Loucy (cell line): ENCODE data around the gene CLDN16.
A peak's percentile ranks its signal among the peaks of the same experiment; 100 is the strongest.

Experiments used
- H2AFZ ChIP-seq: fragments of 200-600 bp; sonication (generic); 2 replicates; pipeline ENCODE4 v1.6.0; 2016; ENCODE audit warnings: antibody characterized with exemption, mild to moderate bottlenecking, low read length, moderate library complexity
- H3F3A ChIP-seq: fragments of 200-600 bp; 2 replicates; pipeline ENCODE4 v1.6.0; 2016; ENCODE audit warnings: antibody characterized with exemption, low read depth, mild to moderate bottlenecking
- H3K27me3 ChIP-seq: fragments of 200-600 bp; sonication (generic); 2 replicates; pipeline ENCODE4 v1.6.1; 2014; ENCODE audit warnings: low read length, mild to moderate bottlenecking; ENCODE audit not compliant: insufficient read depth, poor library complexity, severe bottlenecking
- H3K36me3 ChIP-seq: fragments of 200-600 bp; sonication (generic); 2 replicates; pipeline ENCODE4 v1.6.1; 2016; ENCODE audit warnings: low read length; ENCODE audit not compliant: insufficient read depth
- H3K4me1 ChIP-seq: fragments of 200-600 bp; sonication (generic); 2 replicates; pipeline ENCODE4 v1.5.1; 2014; ENCODE audit warnings: low read length, mild to moderate bottlenecking; ENCODE audit not compliant: insufficient read depth, poor library complexity, severe bottlenecking
- H3K4me2 ChIP-seq: fragments of 200-600 bp; sonication (generic); 2 replicates; pipeline ENCODE4 v1.6.0; 2014; ENCODE audit warnings: antibody characterized with exemption, low read length, low read depth, mild to moderate bottlenecking; ENCODE audit not compliant: poor library complexity, severe bottlenecking
- H3K4me3 ChIP-seq: fragments of 200-600 bp; sonication (generic); 2 replicates; pipeline ENCODE4 v1.5.1; 2014; ENCODE audit warnings: low read length, mild to moderate bottlenecking, mixed read lengths; ENCODE audit not compliant: poor library complexity, severe bottlenecking
- H3K79me2 ChIP-seq: fragments of 200-600 bp; sonication (generic); 2 replicates; pipeline ENCODE4 v1.6.1; 2014; ENCODE audit warnings: low read length; ENCODE audit not compliant: insufficient read depth
- H3K9ac ChIP-seq: fragments of 200-600 bp; sonication (generic); 2 replicates; pipeline ENCODE4 v1.6.0; 2014; ENCODE audit warnings: mild to moderate bottlenecking, low read depth, low read length, moderate library complexity; ENCODE audit not compliant: poor library complexity, severe bottlenecking
- H3K9me2 ChIP-seq: fragments of 200-600 bp; sonication (generic); replicated peaks from 2 replicates; pipeline ENCODE4 v1.6.1; 2016; ENCODE audit warnings: low read depth, low read length, mixed read lengths
- H3K9me3 ChIP-seq: fragments of 200-600 bp; sonication (generic); 2 replicates; pipeline ENCODE4 v1.6.1; 2014; ENCODE audit warnings: mild to moderate bottlenecking, antibody characterized with exemption, low read length, low read depth; ENCODE audit not compliant: insufficient read depth
- H4K20me1 ChIP-seq: fragments of 200-600 bp; sonication (generic); 2 replicates; pipeline ENCODE4 v1.6.0; 2014; ENCODE audit warnings: antibody characterized with exemption, low read length, mild to moderate bottlenecking; ENCODE audit not compliant: insufficient read depth, poor library complexity, severe bottlenecking
- CTCF ChIP-seq: fragments of 200-600 bp; sonication (generic); conservative IDR thresholded peaks from 2 replicates; pipeline ENCODE4 v1.5.1; 2014; ENCODE audit warnings: mild to moderate bottlenecking, antibody characterized with exemption, low read length
- EZH2phosphoT487 ChIP-seq: fragments of 200-600 bp; IDR thresholded peaks from 2 replicates; pipeline ENCODE4 v1.6.1; 2018; ENCODE audit warnings: antibody characterized with exemption, mild to moderate bottlenecking, moderate library complexity, borderline replicate concordance

CLDN16 gene

GRCh38 chr3:190382082-190382481, 5.9 kb upstream of the CLDN16 start:
- H3K9me3 ChIP-seq: no peaks in the 10 kb centered on the region
- H3K27me3 ChIP-seq: no peaks in the 10 kb centered on the region
- no peaks in the 10 kb centered on the region for H3K9me2 ChIP-seq
- no peak overlapping the region for H2AFZ ChIP-seq
- no peaks in the 10 kb centered on the region for H3F3A ChIP-seq
- H3K36me3 ChIP-seq: no peaks in the 10 kb centered on the region
- TF ChIP-seq EZH2phosphoT487: no peak
- TF ChIP-seq CTCF: no peak
- no peak overlapping the region for H3K4me3 ChIP-seq
- H4K20me1 ChIP-seq: no peaks in the 10 kb centered on the region
- no peak overlapping the region for H3K9ac ChIP-seq
- H3K79me2 ChIP-seq: no peaks in the 10 kb centered on the region
- H3K4me2 ChIP-seq: no peak overlapping the region
- H3K4me1 ChIP-seq: no peaks in the 10 kb centered on the region

GRCh38 chr3:190384309-190384756, 3.6 kb upstream of the CLDN16 start:
- no peaks in the 10 kb centered on the region for H3K4me1 ChIP-seq
- H3K9me3 ChIP-seq: no peaks in the 10 kb centered on the region
- TF ChIP-seq CTCF (peak; percentile 73), EZH2phosphoT487 (no peak)
- no peaks in the 10 kb centered on the region for H3K79me2 ChIP-seq
- no peak overlapping the region for H3K4me2 ChIP-seq
- H3K9ac ChIP-seq: no peak overlapping the region
- H3K9me2 ChIP-seq: no peaks in the 10 kb centered on the region
- no peaks in the 10 kb centered on the region for H3F3A ChIP-seq
- H3K4me3 ChIP-seq: no peak overlapping the region
- H3K36me3 ChIP-seq: no peaks in the 10 kb centered on the region
- no peaks in the 10 kb centered on the region for H3K27me3 ChIP-seq
- 0 out of 2 replicates have a peak overlapping the region, but pooled peaks have one; percentile 31 for H2AFZ ChIP-seq
- H4K20me1 ChIP-seq: no peaks in the 10 kb centered on the region

DNA sequence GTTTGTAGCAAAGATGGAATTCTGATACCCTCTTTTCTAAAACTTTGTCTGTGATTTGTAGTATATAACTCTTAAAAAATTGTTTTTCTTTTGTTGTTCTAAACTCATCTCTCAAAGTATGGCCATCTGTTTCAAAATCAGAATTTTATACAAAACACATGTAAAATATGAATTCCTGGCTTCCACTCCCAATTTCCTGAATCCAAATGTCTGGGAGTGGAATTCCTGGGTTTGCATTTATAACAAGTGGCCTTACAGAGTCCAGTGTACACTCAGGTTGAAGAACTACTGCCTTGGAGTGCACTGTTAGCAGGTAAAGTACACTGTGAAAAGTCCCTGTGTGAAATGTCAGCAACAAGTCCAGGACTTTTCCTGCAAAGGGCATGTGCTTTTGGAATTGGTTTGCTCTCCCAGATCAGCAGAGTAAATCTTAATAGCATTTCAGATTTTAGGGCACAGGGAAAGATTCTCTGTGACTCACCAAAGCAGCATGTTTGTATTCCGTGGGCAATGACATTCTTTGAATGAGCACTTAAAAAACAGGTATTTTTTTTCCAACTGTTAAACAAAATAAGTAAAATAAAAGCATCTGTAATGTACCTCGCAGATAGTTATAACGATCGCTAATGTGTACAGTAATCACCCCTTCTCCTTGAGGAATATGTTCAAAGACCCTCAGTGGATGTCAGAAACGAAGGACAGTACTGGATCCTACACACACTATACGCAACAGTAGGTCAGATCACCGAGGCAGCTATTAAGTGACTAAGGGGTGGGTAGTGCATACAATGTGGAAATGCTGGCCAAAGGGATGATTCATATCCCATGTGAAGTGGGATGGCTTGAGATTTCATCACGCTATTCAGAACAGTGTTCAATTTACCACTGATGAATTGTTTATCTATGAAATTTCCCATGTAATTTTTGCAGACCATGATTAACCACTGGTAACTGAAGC, 2.0 kb upstream of the CLDN16 start:
- no peaks in the 10 kb centered on the region for H4K20me1 ChIP-seq
- no peak overlapping the region for H2AFZ ChIP-seq
- TF ChIP-seq EZH2phosphoT487 (no peak), CTCF (no peak)
- H3K9ac ChIP-seq: no peak overlapping the region
- H3K9me3 ChIP-seq: no peaks in the 10 kb centered on the region
- no peaks in the 10 kb centered on the region for H3K9me2 ChIP-seq
- H3K27me3 ChIP-seq: no peaks in the 10 kb centered on the region
- no peaks in the 10 kb centered on the region for H3K79me2 ChIP-seq
- no peaks in the 10 kb centered on the region for H3K4me1 ChIP-seq
- H3K4me2 ChIP-seq: no peak overlapping the region
- no peak overlapping the region for H3K4me3 ChIP-seq
- H3F3A ChIP-seq: no peaks in the 10 kb centered on the region
- H3K36me3 ChIP-seq: no peaks in the 10 kb centered on the region
